HUES6 (cell line): Measurements from ENCODE around the gene DPYSL5.
"Not testable (repeated sequence)": the region's sequence is repeated elsewhere in the genome, so short reads cannot be mapped to it uniquely, and the experiment has no call there.

Experiments
- H3K27ac ChIP-seq: 2 replicates; pipeline ENCODE4 v1.7.0; 2013; ENCODE audit warnings: low read depth, mild to moderate bottlenecking, low read length, inconsistent platforms
- H3K27me3 ChIP-seq: 2 replicates; pipeline ENCODE4 v1.6.1; 2013; ENCODE audit warnings: low read length; ENCODE audit not compliant: control insufficient read depth, insufficient read depth
- H3K36me3 ChIP-seq: 2 replicates; pipeline ENCODE4 v1.6.1; 2013; ENCODE audit warnings: low read length; ENCODE audit not compliant: control insufficient read depth, insufficient read depth
- H3K4me1 ChIP-seq: 2 replicates; pipeline ENCODE4 v1.6.1; 2013; ENCODE audit warnings: low read length; ENCODE audit not compliant: control insufficient read depth, insufficient read depth
- H3K4me3 ChIP-seq: 2 replicates; pipeline ENCODE4 v1.5.1; 2013; ENCODE audit warnings: low read depth, low read length
- H3K9ac ChIP-seq: one replicate; pipeline ENCODE4 v1.6.1; 2013; ENCODE audit warnings: mild to moderate bottlenecking, low read length
- H3K9me3 ChIP-seq: 2 replicates; pipeline ENCODE4 v1.6.1; 2013; ENCODE audit warnings: low read depth, low read length; ENCODE audit not compliant: control insufficient read depth, insufficient read depth

Gene DPYSL5

GRCh38 chr2:26814072-26814765 is 33.7 kb upstream of the DPYSL5 start:
- not testable (repeated sequence) for H3K9ac ChIP-seq, H3K4me3 ChIP-seq, H3K27me3 ChIP-seq, H3K4me1 ChIP-seq, H3K27ac ChIP-seq, H3K9me3 ChIP-seq, H3K36me3 ChIP-seq

- Histone ChIP-seq H3K4me1 (no peaks in the 10 kb centered on the region), H3K36me3 (no peaks in the 10 kb centered on the region), H3K9me3 (peaks cover 2% of the 10 kb centered on the region; the same call in 1 of the 2 replicates), H3K9ac (no peak overlapping the region), H3K27me3 (no peaks in the 10 kb centered on the region), H3K27ac (no peak overlapping the region), H3K4me3 (no peak overlapping the region)
Observed at GRCh38 chr2:26816893-26817292, 31.0 kb upstream of the DPYSL5 start.

- Histone ChIP-seq H3K36me3 (no peaks in the 10 kb centered on the region), H3K4me1 (no peaks in the 10 kb centered on the region), H3K27ac (no peak overlapping the region)
Observed at GRCh38 chr2:26818255-26818654, 29.7 kb upstream of the DPYSL5 start.

GRCh38 chr2:26818972-26819371 is 29.0 kb upstream of the DPYSL5 start:
- Histone ChIP-seq H3K9me3 (peaks cover 2% of the 10 kb centered on the region; the same call in 1 of the 2 replicates), H3K4me3 (no peak overlapping the region), H3K27ac (no peak overlapping the region), H3K36me3 (no peaks in the 10 kb centered on the region), H3K9ac (no peak overlapping the region), H3K27me3 (no peaks in the 10 kb centered on the region), H3K4me1 (no peaks in the 10 kb centered on the region)

More at GRCh38 chr2:26818255-26818654, 29.7 kb upstream of the DPYSL5 start:
- no peak overlapping the region for H3K4me3 ChIP-seq
- H3K27me3 ChIP-seq = no peaks in the 10 kb centered on the region
- H3K9ac ChIP-seq = no peak overlapping the region
- peaks cover 2% of the 10 kb centered on the region; the same call in 1 of the 2 replicates for H3K9me3 ChIP-seq

- H3K4me1 ChIP-seq = no peaks in the 10 kb centered on the region
- H3K27me3 ChIP-seq = no peaks in the 10 kb centered on the region
- H3K4me3 ChIP-seq = no peak overlapping the region
- no peak overlapping the region for H3K27ac ChIP-seq
- H3K36me3 ChIP-seq = no peaks in the 10 kb centered on the region
- H3K9me3 ChIP-seq = no peaks in the 10 kb centered on the region
- H3K9ac ChIP-seq = no peak overlapping the region
Observed at GRCh38 chr2:26820932-26821331, 27.0 kb upstream of the DPYSL5 start.

GRCh38 chr2:26822877-26823276 is 25.1 kb upstream of the DPYSL5 start:
- H3K27ac ChIP-seq = no peak overlapping the region
- H3K36me3 ChIP-seq = no peaks in the 10 kb centered on the region
- no peak overlapping the region for H3K9ac ChIP-seq
- H3K9me3 ChIP-seq = no peaks in the 10 kb centered on the region
- H3K4me3 ChIP-seq = no peak overlapping the region
- H3K4me1 ChIP-seq = no peaks in the 10 kb centered on the region
- H3K27me3 ChIP-seq = no peaks in the 10 kb centered on the region

GRCh38 chr2:26838121-26838906 is 9.6 kb upstream of the DPYSL5 start:
- no peak overlapping the region for H3K4me3 ChIP-seq
- peaks cover 6% of the 10 kb centered on the region for H3K27me3 ChIP-seq
- no peaks in the 10 kb centered on the region for H3K9me3 ChIP-seq
- no peaks in the 10 kb centered on the region for H3K4me1 ChIP-seq
- H3K9ac ChIP-seq = no peak overlapping the region
- H3K36me3 ChIP-seq = no peaks in the 10 kb centered on the region
- no peak overlapping the region for H3K27ac ChIP-seq

GRCh38 chr2:26840937-26841610 is 6.9 kb upstream of the DPYSL5 start:
- no peaks in the 10 kb centered on the region for H3K36me3 ChIP-seq
- H3K9me3 ChIP-seq = no peaks in the 10 kb centered on the region
- peaks cover 23% of the 10 kb centered on the region for H3K27me3 ChIP-seq
- H3K27ac ChIP-seq = no peak overlapping the region
- no peak overlapping the region for H3K9ac ChIP-seq
- H3K4me1 ChIP-seq = no peaks in the 10 kb centered on the region
- H3K4me3 ChIP-seq = no peak overlapping the region

- no peak overlapping the region for H3K27ac ChIP-seq
- H3K4me1 ChIP-seq = no peaks in the 10 kb centered on the region; the same call in 1 of the 2 replicates
- no peak overlapping the region for H3K4me3 ChIP-seq
- no peaks in the 10 kb centered on the region for H3K36me3 ChIP-seq
- H3K27me3 ChIP-seq = peaks cover 43% of the 10 kb centered on the region
- H3K9me3 ChIP-seq = no peaks in the 10 kb centered on the region
- H3K9ac ChIP-seq = no peak overlapping the region
Observed at GRCh38 chr2:26843041-26843440, 4.9 kb upstream of the DPYSL5 start.

GRCh38 chr2:26845021-26845420 is 2.9 kb upstream of the DPYSL5 start:
- Histone ChIP-seq H3K27ac (no peak overlapping the region), H3K4me3 (no peak overlapping the region), H3K9me3 (no peaks in the 10 kb centered on the region), H3K4me1 (peaks cover 3% of the 10 kb centered on the region; the same call in 1 of the 2 replicates), H3K27me3 (peaks cover 58% of the 10 kb centered on the region), H3K9ac (no peak overlapping the region), H3K36me3 (no peaks in the 10 kb centered on the region)
